Sigmoid colon (tissue), 4 donors: ENCODE data around the gene MCM3.

Experiments used
- POLR2A ChIP-seq, 2 donors: fragments of 450-650 bp; IDR thresholded peaks; one replicate each; pipeline ENCODE4 v1.6.1; 2016; ENCODE audit warnings: antibody characterized with exemption in 2 of 2, mild to moderate bottlenecking in 2 of 2, moderate library complexity in 2 of 2
- POLR2AphosphoS5 ChIP-seq, 4 donors: sonication (generic); formaldehyde crosslinking; IDR thresholded peaks; one replicate each; pipeline ENCODE4 v1.6.1; 2017; ENCODE audit warnings: antibody characterized with exemption in 4 of 4
- TF ChIP-seq, protein P1 (sequence below), 4 experiments: fragments of 450-650 bp in 3 of 4; fragments of 200-600 bp in 1 of 4; IDR thresholded peaks; one replicate each; pipeline ENCODE4 v1.5.1; 2016 to 2019; ENCODE audit warnings: antibody characterized with exemption in 4 of 4, mild to moderate bottlenecking in 3 of 4, moderate library complexity in 2 of 4

DNA sequence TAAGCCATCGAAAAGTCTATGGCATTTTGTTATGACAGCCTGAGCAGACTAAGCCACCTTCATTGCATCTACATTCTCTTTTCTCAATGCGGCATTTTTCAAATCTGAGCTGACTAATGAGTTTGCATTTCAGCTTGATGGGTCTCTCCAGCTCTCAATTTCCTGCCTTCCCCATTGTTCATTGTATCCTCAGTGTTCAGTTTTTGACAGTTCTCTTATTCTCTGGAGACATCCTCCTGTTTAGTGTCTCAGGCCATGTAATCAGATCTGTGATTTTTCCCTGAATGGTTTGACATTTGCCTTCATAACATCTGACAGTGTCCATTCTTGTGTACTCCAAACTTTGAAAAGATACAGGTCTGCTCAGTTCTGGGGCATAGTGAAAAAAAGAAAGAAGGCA is 27.9 kb upstream of the MCM3 start:
- TF ChIP-seq, protein P1, sequence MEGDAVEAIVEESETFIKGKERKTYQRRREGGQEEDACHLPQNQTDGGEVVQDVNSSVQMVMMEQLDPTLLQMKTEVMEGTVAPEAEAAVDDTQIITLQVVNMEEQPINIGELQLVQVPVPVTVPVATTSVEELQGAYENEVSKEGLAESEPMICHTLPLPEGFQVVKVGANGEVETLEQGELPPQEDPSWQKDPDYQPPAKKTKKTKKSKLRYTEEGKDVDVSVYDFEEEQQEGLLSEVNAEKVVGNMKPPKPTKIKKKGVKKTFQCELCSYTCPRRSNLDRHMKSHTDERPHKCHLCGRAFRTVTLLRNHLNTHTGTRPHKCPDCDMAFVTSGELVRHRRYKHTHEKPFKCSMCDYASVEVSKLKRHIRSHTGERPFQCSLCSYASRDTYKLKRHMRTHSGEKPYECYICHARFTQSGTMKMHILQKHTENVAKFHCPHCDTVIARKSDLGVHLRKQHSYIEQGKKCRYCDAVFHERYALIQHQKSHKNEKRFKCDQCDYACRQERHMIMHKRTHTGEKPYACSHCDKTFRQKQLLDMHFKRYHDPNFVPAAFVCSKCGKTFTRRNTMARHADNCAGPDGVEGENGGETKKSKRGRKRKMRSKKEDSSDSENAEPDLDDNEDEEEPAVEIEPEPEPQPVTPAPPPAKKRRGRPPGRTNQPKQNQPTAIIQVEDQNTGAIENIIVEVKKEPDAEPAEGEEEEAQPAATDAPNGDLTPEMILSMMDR (IDR thresholded peaks at IDR 0.05), result no peak
- no peak for TF ChIP-seq POLR2A (IDR thresholded peaks at IDR 0.05)
- no peak for TF ChIP-seq POLR2AphosphoS5 (IDR thresholded peaks at IDR 0.05)
